HT1080 (cell line): ENCODE measurements around the gene GNE. TPM values are rescaled to one million over a fixed set of nuclear protein-coding genes. Genes with fewer than 3 reads are reported as not detected.
"Not testable (repeated sequence)": the region's sequence is repeated elsewhere in the genome, so short reads cannot be mapped to it uniquely, and the experiment has no call there.

Source experiments
- DNase-seq: peaks from one replicate; pipeline ENCODE4 v3.0.0-alpha.2; 2015; ENCODE audit warnings: low read depth
- total RNA-seq: library from RNA; depleted of rRNA; stranded (reverse); fragments of >200 nt; shearing (Covaris generic); gene quantifications from 2 replicates; pipeline ENCODE4 v1.2.3, GENCODE V29; 2014

Gene GNE
- total RNA-seq, 1 experiment from 2014 or later: 19.5 TPM

- DNase-seq: no peak
Measured at GRCh38 chr9:36208521-36209253, 49.6 kb downstream of the GNE start.

- DNase-seq: no peak
Measured at GRCh38 chr9:36207546-36208012, 50.7 kb downstream of the GNE start.

GRCh38 chr9:36207016-36207415, 51.2 kb downstream of the GNE start:
- DNase-seq: peak; percentile 14

- peak; percentile 24 for DNase-seq
Measured at GRCh38 chr9:36204906-36205547, 53.2 kb downstream of the GNE start.

GRCh38 chr9:36194326-36195000, 63.8 kb downstream of the GNE start:
- DNase-seq: no peak

GRCh38 chr9:36193023-36193422, 65.2 kb downstream of the GNE start:
- DNase-seq: no peak

GRCh38 chr9:36192196-36192595, 66.1 kb downstream of the GNE start:
- DNase-seq: peak; percentile 23

GRCh38 chr9:36191686-36192085, 66.6 kb downstream of the GNE start:
- DNase-seq: no peak

- no peak for DNase-seq
Measured at GRCh38 chr9:36191290-36191645, 67.0 kb downstream of the GNE start.

- peak; percentile 99 for DNase-seq
Measured at GRCh38 chr9:36190388-36191289, 67.6 kb downstream of the GNE start, which contains the start of gene CLTA. TSS of gene CLTA (plus strand) at chr9:36190921. CDS start at chr9:36191057, 136 bp downstream.

- DNase-seq: no peak
Measured at GRCh38 chr9:36189976-36190375, 68.3 kb downstream of the GNE start.

- no peak for DNase-seq
Measured at GRCh38 chr9:36188212-36188611, 70.0 kb downstream of the GNE start.

GRCh38 chr9:36187414-36187813, 70.8 kb downstream of the GNE start:
- peak; percentile 80 for DNase-seq

- not testable (repeated sequence) for DNase-seq
Measured at GRCh38 chr9:36180243-36180642, 78.0 kb downstream of the GNE start.

- no peak for DNase-seq
Measured at GRCh38 chr9:36177571-36177970, 80.7 kb downstream of the GNE start.

- DNase-seq: not testable (repeated sequence)
Measured at GRCh38 chr9:36176496-36176895, 81.8 kb downstream of the GNE start.

- DNase-seq: not testable (repeated sequence)
Measured at GRCh38 chr9:36175209-36175608, 83.0 kb downstream of the GNE start.

GRCh38 chr9:36174731-36175130, 83.5 kb downstream of the GNE start:
- DNase-seq: no peak

- DNase-seq: no peak
Measured at GRCh38 chr9:36174271-36174670, 84.0 kb downstream of the GNE start.

- no peak for DNase-seq
Measured at GRCh38 chr9:36173861-36174260, 84.4 kb downstream of the GNE start.

GRCh38 chr9:36170531-36170930, 87.7 kb downstream of the GNE start:
- DNase-seq: no peak
